H9 (cell line): ENCODE results near the gene PLCXD1. TPM values are rescaled to one million over a fixed set of nuclear protein-coding genes. Genes with fewer than 3 reads are reported as not detected.
"Not testable (repeated sequence)": the region's sequence is repeated elsewhere in the genome, so short reads cannot be mapped to it uniquely, and the experiment has no call there.

Source experiments
- DNase-seq: peaks from one replicate; pipeline ENCODE4 v3.0.0-alpha.2; 2017
- H2AFZ ChIP-seq: one replicate; pipeline ENCODE4 v1.6.1; 2013; ENCODE audit warnings: mild to moderate bottlenecking, low read length, control low read depth, moderate library complexity
- H2AK5ac ChIP-seq: 2 replicates; pipeline ENCODE4 v1.6.1; 2013; ENCODE audit warnings: low read length, control low read depth, mixed read lengths; ENCODE audit not compliant: insufficient read length
- H2BK120ac ChIP-seq: one replicate; pipeline ENCODE4 v1.6.1; 2013; ENCODE audit warnings: low read depth, mild to moderate bottlenecking, low read length, control low read depth, inconsistent platforms; ENCODE audit not compliant: poor library complexity, severe bottlenecking
- H2BK12ac ChIP-seq: 2 replicates; pipeline ENCODE4 v1.6.1; 2013; ENCODE audit warnings: low read length, control low read depth, mixed read lengths, low read depth; ENCODE audit not compliant: insufficient read length
- H2BK15ac ChIP-seq: 2 replicates; pipeline ENCODE4 v1.6.1; 2013; ENCODE audit warnings: low read depth, low read length, control low read depth
- H2BK20ac ChIP-seq: one replicate; pipeline ENCODE4 v1.6.1; 2013; ENCODE audit warnings: low read depth, mild to moderate bottlenecking, low read length, control low read depth, inconsistent platforms; ENCODE audit not compliant: poor library complexity, severe bottlenecking
- H2BK5ac ChIP-seq: 2 replicates; pipeline ENCODE4 v1.6.1; 2013; ENCODE audit warnings: low read length, control low read depth, mixed read lengths; ENCODE audit not compliant: insufficient read length
- H3K14ac ChIP-seq: 2 replicates; pipeline ENCODE4 v1.6.1; 2013; ENCODE audit warnings: low read length, control low read depth; ENCODE audit not compliant: insufficient read depth
- H3K18ac ChIP-seq: 2 replicates; pipeline ENCODE4 v1.6.1; 2013; ENCODE audit warnings: low read depth, mild to moderate bottlenecking, mixed read lengths, low read length, control low read depth; ENCODE audit not compliant: insufficient read length
- H3K23ac ChIP-seq: 2 replicates; pipeline ENCODE4 v1.6.1; 2013; ENCODE audit warnings: low read length, control low read depth, mixed read lengths, low read depth; ENCODE audit not compliant: insufficient read length
- H3K23me2 ChIP-seq: 2 replicates; pipeline ENCODE4 v1.6.1; 2013; ENCODE audit warnings: low read depth, mild to moderate bottlenecking, mixed read lengths, low read length, control low read depth; ENCODE audit not compliant: insufficient read length, poor library complexity, severe bottlenecking
- H3K27ac ChIP-seq: 2 replicates; pipeline ENCODE4 v1.5.1; 2013; ENCODE audit warnings: low read length, control low read depth, mixed read lengths, low read depth; ENCODE audit not compliant: insufficient read length
- H3K27me3 ChIP-seq: 2 replicates; pipeline ENCODE4 v1.6.1; 2013; ENCODE audit warnings: low read length, control low read depth, inconsistent platforms; ENCODE audit not compliant: insufficient read depth
- H3K4ac ChIP-seq: 2 replicates; pipeline ENCODE4 v1.6.1; 2013; ENCODE audit warnings: low read depth, mild to moderate bottlenecking, control low read depth, inconsistent platforms, low read length, moderate library complexity
- H3K4me1 ChIP-seq: 2 replicates; pipeline ENCODE4 v1.6.1; 2013; ENCODE audit warnings: low read length, control low read depth, inconsistent platforms; ENCODE audit not compliant: insufficient read depth
- H3K4me2 ChIP-seq: 2 replicates; pipeline ENCODE4 v1.6.1; 2013; ENCODE audit warnings: low read length, control low read depth, mixed read lengths; ENCODE audit not compliant: insufficient read length, insufficient read depth
- H3K56ac ChIP-seq: 2 replicates; pipeline ENCODE4 v1.6.1; 2013; ENCODE audit warnings: low read depth, mild to moderate bottlenecking, mixed read lengths, low read length, control low read depth; ENCODE audit not compliant: insufficient read length
- H3K79me1 ChIP-seq: 2 replicates; pipeline ENCODE4 v1.6.1; 2013; ENCODE audit warnings: low read depth, mild to moderate bottlenecking, moderate library complexity, low read length, control low read depth, inconsistent platforms; ENCODE audit not compliant: insufficient read depth, poor library complexity, severe bottlenecking
- H3K79me2 ChIP-seq: 2 replicates; pipeline ENCODE4 v1.6.1; 2013; ENCODE audit warnings: low read length, control low read depth, inconsistent platforms; ENCODE audit not compliant: insufficient read depth
- H3K9ac ChIP-seq: 2 replicates; pipeline ENCODE4 v1.6.1; 2013; ENCODE audit warnings: low read length, control low read depth, mixed read lengths; ENCODE audit not compliant: insufficient read length; ENCODE audit errors: extremely low read depth
- H3K9me3 ChIP-seq: one replicate; pipeline ENCODE4 v1.6.1; 2013; ENCODE audit warnings: low read depth, low read length, inconsistent platforms; ENCODE audit not compliant: control insufficient read depth
- H3T11ph ChIP-seq: one replicate; pipeline ENCODE4 v1.6.1; 2013; ENCODE audit warnings: mild to moderate bottlenecking, low read length, control low read depth, inconsistent platforms
- H4K20me1 ChIP-seq: one replicate; pipeline ENCODE4 v1.6.1; 2013; ENCODE audit not compliant: control insufficient read depth, insufficient read length, insufficient read depth
- H4K5ac ChIP-seq: 2 replicates; pipeline ENCODE4 v1.6.1; 2013; ENCODE audit warnings: low read depth, mild to moderate bottlenecking, mixed read lengths, low read length, control low read depth; ENCODE audit not compliant: insufficient read length
- H4K8ac ChIP-seq: replicated peaks from 2 replicates; pipeline ENCODE4 v1.6.1; 2013; ENCODE audit warnings: low read length, control low read depth, mixed read lengths, low read depth; ENCODE audit not compliant: insufficient read length
- H4K91ac ChIP-seq: 2 replicates; pipeline ENCODE4 v1.6.1; 2013; ENCODE audit warnings: low read depth, mild to moderate bottlenecking, moderate library complexity, mixed read lengths, low read length, control low read depth; ENCODE audit not compliant: insufficient read length
- H3K27ac Mint-ChIP-seq, 3 experiments: 2 replicates in 2 of 3; 3 replicates in 1 of 3; pipeline ENCODE4 v1.8.0; 2020 to 2021; ENCODE audit warnings: mixed read lengths in 3 of 3, mild to moderate bottlenecking in 1 of 3, moderate library complexity in 1 of 3
- H3K27me3 Mint-ChIP-seq: 2 replicates; pipeline ENCODE4 v1.8.0; 2021; ENCODE audit warnings: low read depth, mild to moderate bottlenecking, moderate library complexity, mixed read lengths
- H3K36me3 Mint-ChIP-seq, 3 experiments: 2 replicates in 2 of 3; 3 replicates in 1 of 3; pipeline ENCODE4 v1.8.0; 2020 to 2021; ENCODE audit warnings: low read depth in 3 of 3, mixed read lengths in 3 of 3; ENCODE audit not compliant: insufficient read depth in 1 of 3
- H3K4me1 Mint-ChIP-seq, 2 experiments: 2 replicates each; pipeline ENCODE4 v1.8.0; 2020; ENCODE audit warnings: mixed read lengths in 2 of 2
- H3K4me3 Mint-ChIP-seq, 2 experiments: 2 replicates in 1 of 2; 3 replicates in 1 of 2; pipeline ENCODE4 v1.8.0; 2020 to 2021; ENCODE audit warnings: mild to moderate bottlenecking in 2 of 2, mixed read lengths in 2 of 2, moderate library complexity in 1 of 2
- H3K9me3 Mint-ChIP-seq, 2 experiments: 2 replicates in 1 of 2; 3 replicates in 1 of 2; pipeline ENCODE4 v1.8.0; 2020; ENCODE audit warnings: mild to moderate bottlenecking in 2 of 2, mixed read lengths in 2 of 2, moderate library complexity in 1 of 2
- WGBS: extraction: QIAGEN DNeasy Blood & Tissue Kit; methylation state at CpG from one replicate; pipeline ENCODE4 v1.1.7; 2013; ENCODE audit warnings: missing lambda C conversion rate, low lambda C conversion rate, mixed read lengths; ENCODE audit not compliant: insufficient read length; ENCODE audit errors: extremely low coverage; 5-methylcytosine and 5-hydroxymethylcytosine counted together
- total RNA-seq: library from RNA; stranded (reverse); gene quantifications from 2 replicates; pipeline ENCODE4 v1.2.1, GENCODE V29; 2021

Gene PLCXD1
- total RNA-seq, 1 experiment from 2014 or later: 96.5 TPM

DNA sequence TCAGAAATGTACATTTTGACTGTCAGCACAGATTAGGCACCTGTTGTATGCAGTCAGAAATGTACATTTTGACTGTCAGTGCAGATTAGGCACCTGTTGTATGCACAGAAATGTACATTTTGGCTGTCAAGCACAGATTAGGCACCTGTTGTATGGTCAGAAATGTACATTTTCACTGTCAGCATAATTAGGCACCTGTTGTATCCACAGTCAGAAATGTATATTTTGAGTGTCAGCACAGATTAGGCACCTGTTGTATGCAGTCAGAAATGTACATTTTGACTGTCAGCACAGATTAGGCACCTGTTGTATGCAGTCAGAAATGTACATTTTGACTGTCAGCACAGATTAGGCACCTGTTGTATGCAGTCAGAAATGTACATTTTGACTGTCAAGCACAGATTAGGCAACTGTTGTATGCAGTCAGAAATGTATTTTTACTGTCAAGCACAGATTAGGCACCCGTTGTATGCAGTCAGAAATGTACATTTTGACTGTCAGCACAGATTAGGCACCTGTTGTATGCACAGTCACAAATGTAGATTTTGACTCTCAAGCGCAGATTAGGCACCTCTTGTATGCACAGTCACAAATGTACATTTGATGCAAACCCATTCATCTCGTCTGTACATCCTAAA, 25.6 kb downstream of the PLCXD1 start:
- H3K4me1 Mint-ChIP-seq, H2BK120ac ChIP-seq, H3K27me3 Mint-ChIP-seq, H3K14ac ChIP-seq, H3K9me3 Mint-ChIP-seq, H2BK15ac ChIP-seq, DNase-seq, H2BK20ac ChIP-seq, H3K27ac ChIP-seq, H3K23ac ChIP-seq, H3K4me1 ChIP-seq, H4K91ac ChIP-seq, H3K4ac ChIP-seq, H3K4me2 ChIP-seq, H2AFZ ChIP-seq, H3K79me1 ChIP-seq, H2BK12ac ChIP-seq, H3T11ph ChIP-seq, H4K8ac ChIP-seq, H3K9me3 ChIP-seq, H3K4me3 Mint-ChIP-seq, H2BK5ac ChIP-seq, H3K27me3 ChIP-seq, H3K23me2 ChIP-seq, H3K56ac ChIP-seq, H3K79me2 ChIP-seq, H3K9ac ChIP-seq, H4K5ac ChIP-seq, H3K18ac ChIP-seq, H2AK5ac ChIP-seq, H4K20me1 ChIP-seq, H3K27ac Mint-ChIP-seq: not testable (repeated sequence)
- no CpG with 5 or more reads among the region's 3 CpGs for WGBS
- peaks cover 42 to 86% (median 75%) of the 10 kb centered on the region in 3 experiments for H3K36me3 Mint-ChIP-seq
